MM.1S (cell line): ENCODE measurements around the gene SYNDIG1.

Experiments
- EZH2 ChIP-seq: fragments of 300-600 bp; sonication (generic); optimal IDR thresholded peaks from 2 replicates; pipeline ENCODE3; 2017; ENCODE audit warnings: low read depth, mild to moderate bottlenecking, antibody characterized with exemption, low read length, mixed read lengths
- TF ChIP-seq, protein P1 (sequence below): fragments of 300-600 bp; sonication (generic); IDR thresholded peaks from 2 replicates; pipeline ENCODE4 v1.5.1; 2016; ENCODE audit warnings: antibody characterized with exemption, low read length, mixed read lengths

- TF ChIP-seq, protein P1, sequence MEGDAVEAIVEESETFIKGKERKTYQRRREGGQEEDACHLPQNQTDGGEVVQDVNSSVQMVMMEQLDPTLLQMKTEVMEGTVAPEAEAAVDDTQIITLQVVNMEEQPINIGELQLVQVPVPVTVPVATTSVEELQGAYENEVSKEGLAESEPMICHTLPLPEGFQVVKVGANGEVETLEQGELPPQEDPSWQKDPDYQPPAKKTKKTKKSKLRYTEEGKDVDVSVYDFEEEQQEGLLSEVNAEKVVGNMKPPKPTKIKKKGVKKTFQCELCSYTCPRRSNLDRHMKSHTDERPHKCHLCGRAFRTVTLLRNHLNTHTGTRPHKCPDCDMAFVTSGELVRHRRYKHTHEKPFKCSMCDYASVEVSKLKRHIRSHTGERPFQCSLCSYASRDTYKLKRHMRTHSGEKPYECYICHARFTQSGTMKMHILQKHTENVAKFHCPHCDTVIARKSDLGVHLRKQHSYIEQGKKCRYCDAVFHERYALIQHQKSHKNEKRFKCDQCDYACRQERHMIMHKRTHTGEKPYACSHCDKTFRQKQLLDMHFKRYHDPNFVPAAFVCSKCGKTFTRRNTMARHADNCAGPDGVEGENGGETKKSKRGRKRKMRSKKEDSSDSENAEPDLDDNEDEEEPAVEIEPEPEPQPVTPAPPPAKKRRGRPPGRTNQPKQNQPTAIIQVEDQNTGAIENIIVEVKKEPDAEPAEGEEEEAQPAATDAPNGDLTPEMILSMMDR = no peak
- no peak for TF ChIP-seq EZH2
Observed at GRCh38 chr20:24695529-24696225, 226.2 kb downstream of the SYNDIG1 start.
